A549 (cell line): Measurements from ENCODE around the gene TSPAN18.

ENCODE experiments used
- CEBPB ChIP-seq, 2 experiments: fragments of >200 bp in 1 of 2; sonication (Bioruptor Twin) in 1 of 2; formaldehyde crosslinking in 1 of 2; IDR thresholded peaks; 2 replicates each; pipeline ENCODE4 v1.6.1; 2012 to 2016
- MAFK ChIP-seq: fragments of 450-650 bp; IDR thresholded peaks from 2 replicates; pipeline ENCODE4 v1.6.1; 2014; ENCODE audit not compliant: partially characterized antibody
- POLR2A ChIP-seq: IDR thresholded peaks from 2 replicates; pipeline ENCODE4 v1.6.1; 2012; ENCODE audit warnings: mild to moderate bottlenecking, low read length
- TF ChIP-seq, protein P1 (sequence below): fragments of >200 bp; sonication (Bioruptor Twin); formaldehyde crosslinking; IDR thresholded peaks from 3 replicates; pipeline ENCODE4 v1.5.1; 2016

- TF ChIP-seq POLR2A (no peak), MAFK (no peak), CEBPB (IDR thresholded peaks at IDR 0.05) (no peak)
- TF ChIP-seq, protein P1, sequence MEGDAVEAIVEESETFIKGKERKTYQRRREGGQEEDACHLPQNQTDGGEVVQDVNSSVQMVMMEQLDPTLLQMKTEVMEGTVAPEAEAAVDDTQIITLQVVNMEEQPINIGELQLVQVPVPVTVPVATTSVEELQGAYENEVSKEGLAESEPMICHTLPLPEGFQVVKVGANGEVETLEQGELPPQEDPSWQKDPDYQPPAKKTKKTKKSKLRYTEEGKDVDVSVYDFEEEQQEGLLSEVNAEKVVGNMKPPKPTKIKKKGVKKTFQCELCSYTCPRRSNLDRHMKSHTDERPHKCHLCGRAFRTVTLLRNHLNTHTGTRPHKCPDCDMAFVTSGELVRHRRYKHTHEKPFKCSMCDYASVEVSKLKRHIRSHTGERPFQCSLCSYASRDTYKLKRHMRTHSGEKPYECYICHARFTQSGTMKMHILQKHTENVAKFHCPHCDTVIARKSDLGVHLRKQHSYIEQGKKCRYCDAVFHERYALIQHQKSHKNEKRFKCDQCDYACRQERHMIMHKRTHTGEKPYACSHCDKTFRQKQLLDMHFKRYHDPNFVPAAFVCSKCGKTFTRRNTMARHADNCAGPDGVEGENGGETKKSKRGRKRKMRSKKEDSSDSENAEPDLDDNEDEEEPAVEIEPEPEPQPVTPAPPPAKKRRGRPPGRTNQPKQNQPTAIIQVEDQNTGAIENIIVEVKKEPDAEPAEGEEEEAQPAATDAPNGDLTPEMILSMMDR: no peak
Measured at GRCh38 chr11:44870615-44871176, 143.9 kb downstream of the TSPAN18 start.
